Effector memory CD4-positive, alpha-beta T cell (primary cell): Measurements from ENCODE around the gene PCIF1.
"Not testable (repeated sequence)": the region's sequence is repeated elsewhere in the genome, so short reads cannot be mapped to it uniquely, and the experiment has no call there.

Source experiments
- DNase-seq, 3 donors: peaks; one replicate each; pipeline ENCODE4 v3.0.0-alpha.2; 2020
- H3K27ac ChIP-seq: 2 replicates; pipeline ENCODE4 v1.7.0; 2013; ENCODE audit warnings: mild to moderate bottlenecking, low read length, moderate library complexity; ENCODE audit not compliant: insufficient read depth, poor library complexity, severe bottlenecking
- H3K27me3 ChIP-seq: replicated peaks from 2 replicates; pipeline ENCODE4 v1.7.0; 2013; ENCODE audit warnings: mild to moderate bottlenecking, low read length; ENCODE audit not compliant: insufficient read depth, control insufficient read depth, poor library complexity, severe bottlenecking
- H3K36me3 ChIP-seq: 2 replicates; pipeline ENCODE4 v1.7.0; 2013; ENCODE audit warnings: mild to moderate bottlenecking, low read length, moderate library complexity; ENCODE audit not compliant: control insufficient read depth, insufficient read depth
- H3K4me1 ChIP-seq: 2 replicates; pipeline ENCODE4 v1.7.0; 2013; ENCODE audit warnings: low read length, mild to moderate bottlenecking; ENCODE audit not compliant: control insufficient read depth, insufficient read depth, poor library complexity, severe bottlenecking
- H3K4me3 ChIP-seq: 2 replicates; pipeline ENCODE4 v1.7.0; 2013; ENCODE audit warnings: low read length, low read depth, mild to moderate bottlenecking; ENCODE audit not compliant: insufficient read depth, poor library complexity, severe bottlenecking
- H3K9me3 ChIP-seq: 2 replicates; pipeline ENCODE4 v1.7.0; 2013; ENCODE audit warnings: mild to moderate bottlenecking, low read length, moderate library complexity; ENCODE audit not compliant: control insufficient read depth

PCIF1 gene

GRCh38 chr20:45995495-45996097, 61.1 kb downstream of the PCIF1 start:
- not testable (repeated sequence) for H3K27ac ChIP-seq, H3K27me3 ChIP-seq, H3K4me3 ChIP-seq, H3K36me3 ChIP-seq, DNase-seq, H3K9me3 ChIP-seq
- peaks cover 32% of the 10 kb centered on the region for H3K4me1 ChIP-seq

DNA sequence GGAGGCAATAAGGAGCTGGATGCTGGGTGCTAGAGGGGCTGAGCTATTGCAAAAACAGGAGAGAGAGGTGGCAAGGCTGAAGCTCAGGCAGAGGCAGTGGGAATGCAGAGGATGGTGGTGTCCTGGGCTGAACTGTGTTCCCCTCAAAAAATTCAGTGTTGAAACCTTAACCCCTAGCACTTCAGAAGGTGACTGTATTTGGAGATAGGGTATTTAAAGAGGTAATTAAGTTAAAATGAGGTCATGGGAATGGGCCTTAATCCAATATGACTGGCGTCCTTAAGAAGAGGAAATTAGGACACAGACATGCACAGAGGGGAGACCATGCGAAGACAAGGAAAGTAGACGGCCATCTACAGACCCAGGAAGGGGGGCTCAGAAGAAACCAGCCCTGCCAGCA, 62.7 kb downstream of the PCIF1 start:
- H3K27me3 ChIP-seq = no peaks in the 10 kb centered on the region
- H3K36me3 ChIP-seq = no peaks in the 10 kb centered on the region
- H3K4me3 ChIP-seq = no peak overlapping the region
- peaks cover 44% of the 10 kb centered on the region for H3K4me1 ChIP-seq
- no peaks in the 10 kb centered on the region for H3K9me3 ChIP-seq
- no peak for DNase-seq
- H3K27ac ChIP-seq = no peak overlapping the region
